Limb (tissue), 2 donors: ENCODE measurements around the gene PAIP2.
"Not testable (repeated sequence)": the region's sequence is repeated elsewhere in the genome, so short reads cannot be mapped to it uniquely, and the experiment has no call there.

Source experiments
- DNase-seq, 2 donors: peaks; one replicate each; pipeline ENCODE4 v3.0.0-alpha.2; 2016; ENCODE audit errors: extremely low spot score in 2 of 2

Gene PAIP2

DNA sequence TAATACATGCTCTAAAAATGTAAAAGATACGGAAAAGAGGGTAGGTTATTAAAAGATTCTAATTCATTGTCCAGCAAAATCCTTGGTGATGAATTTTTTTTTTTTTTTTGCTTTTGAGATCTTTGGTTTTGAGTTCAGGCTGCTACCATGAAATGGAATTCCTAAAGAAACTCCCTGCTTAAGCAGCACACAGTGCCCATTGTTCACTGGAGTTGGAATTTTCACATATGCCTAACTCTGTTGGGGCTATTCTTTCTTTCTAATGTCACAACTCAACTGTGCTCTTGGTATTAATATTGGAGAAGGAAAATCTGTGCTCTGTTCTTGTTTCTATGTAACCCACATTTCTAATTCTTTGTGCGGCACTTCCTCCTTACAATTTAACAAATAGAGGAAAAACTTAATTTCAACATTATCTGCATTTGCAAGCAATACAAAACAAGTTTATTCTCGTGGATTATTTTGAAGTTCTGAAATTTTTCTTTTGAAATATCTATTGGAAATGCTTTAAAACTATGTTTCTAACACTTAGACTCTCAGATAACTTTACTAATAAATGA lies 26.5 kb upstream of the PAIP2 start:
- DNase-seq: no peak

- no peak for DNase-seq
Observed at GRCh38 chr5:139335811-139336210, 5.8 kb upstream of the PAIP2 start.

- DNase-seq: no peak
Observed at GRCh38 chr5:139340051-139340450, 1.6 kb upstream of the PAIP2 start.

DNA sequence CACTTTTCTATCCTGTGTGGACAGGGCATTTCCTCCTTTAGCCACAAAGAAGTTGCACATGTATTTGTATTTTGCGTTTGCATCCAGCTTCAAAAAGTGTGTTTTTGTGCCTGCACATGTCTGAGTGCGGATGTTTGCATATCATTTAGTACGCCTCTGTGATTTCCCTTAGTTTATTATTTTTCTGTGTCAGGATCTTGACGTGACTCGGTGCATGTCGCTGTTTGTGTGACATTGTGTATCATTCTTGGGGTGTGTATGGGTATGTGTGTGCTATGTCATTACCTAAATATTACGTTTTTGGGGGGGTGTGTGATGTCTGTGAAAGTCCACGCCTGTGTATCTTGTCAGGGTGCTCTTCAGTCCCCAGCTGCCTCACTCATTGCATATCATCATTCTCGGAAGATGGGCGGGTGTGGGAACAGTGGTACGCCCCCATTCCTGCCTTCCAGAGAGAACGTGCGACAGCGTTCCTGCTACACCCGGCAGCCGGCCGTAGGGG lies 416 bp upstream of the PAIP2 start:
- no peak for DNase-seq

- DNase-seq: no peak
Observed at GRCh38 chr5:139342423-139342723, 719 bp downstream of the PAIP2 start.

- DNase-seq: no peak
Observed at GRCh38 chr5:139343476-139343875, 1.8 kb downstream of the PAIP2 start.

DNA sequence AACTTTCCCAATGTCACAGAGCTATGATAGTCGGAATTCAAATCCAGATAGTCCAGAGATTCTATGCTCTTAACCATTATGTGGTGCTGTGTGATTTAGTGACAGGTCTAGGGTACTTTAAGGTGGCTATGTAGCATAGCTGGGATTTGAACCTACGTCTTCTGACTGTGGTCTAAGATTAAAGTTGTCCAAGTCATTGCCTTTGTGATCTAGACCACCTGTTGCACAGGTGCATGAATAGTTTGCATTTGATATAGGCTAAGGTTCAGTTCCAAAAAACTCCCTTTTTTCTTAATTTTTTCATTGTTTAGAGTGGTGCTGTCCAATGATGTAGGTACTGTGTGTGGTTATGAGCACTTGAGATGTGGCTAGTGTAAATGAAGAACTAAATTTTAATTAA lies 2.5 kb downstream of the PAIP2 start:
- DNase-seq: no peak

DNA sequence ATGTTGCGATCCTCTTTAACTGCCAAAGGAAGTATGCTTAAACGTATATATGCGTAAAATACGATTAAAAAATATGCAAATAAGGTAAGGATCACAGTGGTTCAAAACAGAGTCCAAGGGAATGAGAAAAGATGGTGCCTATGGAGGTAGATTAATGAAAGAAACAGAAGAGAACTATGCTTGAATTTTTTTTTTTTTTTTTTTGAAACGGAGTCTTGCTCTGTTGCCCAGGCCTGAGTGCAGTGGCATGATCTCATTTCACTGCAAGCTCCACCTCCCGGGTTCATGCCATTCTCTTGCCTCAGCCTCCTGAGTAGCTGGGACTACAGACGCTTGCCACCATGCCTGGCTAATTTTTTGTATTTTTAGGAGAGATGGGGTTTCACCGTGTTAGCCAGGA lies 3.8 kb downstream of the PAIP2 start:
- not testable (repeated sequence) for DNase-seq

GRCh38 chr5:139347863-139348262 lies 6.2 kb downstream of the PAIP2 start:
- DNase-seq: not testable (repeated sequence)

- no peak for DNase-seq
Observed at GRCh38 chr5:139354186-139354585, 12.5 kb downstream of the PAIP2 start.

DNA sequence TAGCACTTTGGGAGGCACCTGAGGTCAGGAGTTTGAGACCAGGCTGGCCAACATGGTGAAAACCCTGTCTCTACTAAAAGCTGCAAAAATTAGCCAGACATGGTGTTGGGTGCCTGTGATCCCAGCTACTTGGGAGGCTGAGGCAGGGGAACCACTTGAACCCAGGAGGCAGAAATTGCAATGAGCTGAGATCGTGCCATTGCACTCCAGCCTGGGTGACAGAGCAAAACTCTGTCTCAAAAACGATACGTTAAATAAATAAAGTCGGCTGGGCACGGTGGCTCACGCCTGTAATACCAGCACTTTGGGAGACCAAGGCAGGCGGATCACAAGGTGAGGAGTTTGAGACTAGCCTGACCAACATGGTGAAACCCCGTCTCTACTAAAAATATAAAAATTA lies 14.2 kb downstream of the PAIP2 start:
- DNase-seq: not testable (repeated sequence)

GRCh38 chr5:139358064-139358463 lies 16.4 kb downstream of the PAIP2 start:
- DNase-seq: no peak

- no peak for DNase-seq
Observed at GRCh38 chr5:139360384-139360783, 18.7 kb downstream of the PAIP2 start.

DNA sequence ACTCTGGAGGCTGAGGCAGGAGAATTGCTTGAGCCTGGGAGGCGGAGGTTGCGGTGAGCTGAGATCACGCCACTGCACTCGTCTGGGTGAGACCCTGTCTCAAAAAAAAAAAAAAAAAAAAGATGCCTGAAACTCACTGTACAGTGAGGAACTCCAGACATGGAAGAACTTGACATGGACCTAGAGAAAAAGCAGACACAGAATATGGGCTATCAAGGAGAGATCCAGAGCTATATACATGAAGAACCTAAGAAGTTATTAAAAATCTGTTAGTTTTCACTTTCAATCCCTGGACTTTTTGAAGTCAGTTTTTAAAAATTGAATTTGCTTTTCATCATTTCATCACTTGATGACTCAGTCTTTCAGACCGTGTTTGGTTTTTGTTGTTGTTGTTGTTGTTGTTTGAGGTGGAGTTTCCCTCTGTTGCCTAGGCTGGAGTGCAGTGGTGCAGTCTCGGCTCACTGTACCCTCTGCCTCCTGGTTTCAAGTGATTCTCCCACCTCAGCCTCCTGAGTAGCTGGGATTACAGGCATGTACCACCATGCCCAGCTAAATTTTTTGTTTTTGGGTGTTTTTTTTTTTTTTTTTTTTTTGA lies 20.3 kb downstream of the PAIP2 start:
- DNase-seq: no peak

DNA sequence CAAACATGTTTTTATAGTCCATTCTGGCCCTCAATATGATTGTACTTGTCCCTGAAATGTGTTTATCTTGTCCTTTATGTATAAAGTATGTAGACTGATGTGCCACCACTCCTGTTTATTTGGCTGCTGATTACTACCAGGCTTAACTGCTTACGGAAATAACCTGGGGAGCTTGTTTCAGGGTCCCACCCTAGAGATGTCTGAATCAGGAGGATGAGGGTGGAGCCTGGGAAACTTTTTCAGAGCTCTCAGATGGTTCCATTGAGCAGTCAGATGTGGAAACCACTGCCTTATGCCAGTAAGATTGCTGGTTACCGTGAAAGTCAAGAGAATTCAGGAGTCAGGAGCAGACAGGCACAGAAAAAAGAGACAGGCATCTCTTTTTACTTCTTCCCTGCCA lies 22.3 kb downstream of the PAIP2 start:
- DNase-seq: no peak

GRCh38 chr5:139364466-139364865 lies 22.8 kb downstream of the PAIP2 start:
- no peak for DNase-seq

DNA sequence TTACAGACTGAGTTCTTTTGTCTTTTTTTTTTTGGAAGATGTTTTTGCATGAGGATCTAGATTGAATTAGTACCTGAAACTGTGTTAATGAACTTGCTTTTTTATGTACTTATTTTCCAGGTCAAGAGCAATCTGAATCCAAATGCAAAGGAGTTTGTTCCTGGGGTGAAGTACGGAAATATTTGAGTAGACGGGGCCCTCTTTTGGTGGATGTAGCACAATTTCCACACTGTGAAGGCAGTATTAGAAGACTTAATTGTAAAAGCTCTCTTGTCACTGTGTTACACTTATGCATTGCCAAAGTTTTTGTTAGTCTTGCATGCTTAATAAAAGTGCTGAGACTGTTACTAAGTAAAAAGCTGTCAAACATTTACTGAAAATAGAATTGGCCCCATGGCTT lies 27.0 kb downstream of the PAIP2 start:
- DNase-seq: no peak

DNA sequence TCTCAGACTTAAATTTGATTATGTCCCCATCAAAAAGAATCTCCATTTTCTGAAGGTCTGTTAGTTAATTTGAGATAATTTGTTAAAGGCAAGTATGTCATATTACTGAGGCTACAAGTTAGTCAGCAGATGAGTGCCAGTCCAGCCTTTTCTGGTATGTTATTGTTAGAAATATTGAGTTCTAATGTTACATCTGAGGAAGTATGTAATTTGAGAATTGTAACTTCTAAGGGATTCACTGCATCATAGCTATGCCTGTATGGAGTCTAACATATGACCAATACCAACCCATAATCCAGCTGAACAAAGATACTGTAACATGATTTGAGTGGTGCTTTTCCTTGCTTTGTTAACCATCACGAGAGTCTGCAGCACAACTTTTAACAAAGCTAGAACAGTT lies 27.5 kb downstream of the PAIP2 start:
- no peak for DNase-seq

DNA sequence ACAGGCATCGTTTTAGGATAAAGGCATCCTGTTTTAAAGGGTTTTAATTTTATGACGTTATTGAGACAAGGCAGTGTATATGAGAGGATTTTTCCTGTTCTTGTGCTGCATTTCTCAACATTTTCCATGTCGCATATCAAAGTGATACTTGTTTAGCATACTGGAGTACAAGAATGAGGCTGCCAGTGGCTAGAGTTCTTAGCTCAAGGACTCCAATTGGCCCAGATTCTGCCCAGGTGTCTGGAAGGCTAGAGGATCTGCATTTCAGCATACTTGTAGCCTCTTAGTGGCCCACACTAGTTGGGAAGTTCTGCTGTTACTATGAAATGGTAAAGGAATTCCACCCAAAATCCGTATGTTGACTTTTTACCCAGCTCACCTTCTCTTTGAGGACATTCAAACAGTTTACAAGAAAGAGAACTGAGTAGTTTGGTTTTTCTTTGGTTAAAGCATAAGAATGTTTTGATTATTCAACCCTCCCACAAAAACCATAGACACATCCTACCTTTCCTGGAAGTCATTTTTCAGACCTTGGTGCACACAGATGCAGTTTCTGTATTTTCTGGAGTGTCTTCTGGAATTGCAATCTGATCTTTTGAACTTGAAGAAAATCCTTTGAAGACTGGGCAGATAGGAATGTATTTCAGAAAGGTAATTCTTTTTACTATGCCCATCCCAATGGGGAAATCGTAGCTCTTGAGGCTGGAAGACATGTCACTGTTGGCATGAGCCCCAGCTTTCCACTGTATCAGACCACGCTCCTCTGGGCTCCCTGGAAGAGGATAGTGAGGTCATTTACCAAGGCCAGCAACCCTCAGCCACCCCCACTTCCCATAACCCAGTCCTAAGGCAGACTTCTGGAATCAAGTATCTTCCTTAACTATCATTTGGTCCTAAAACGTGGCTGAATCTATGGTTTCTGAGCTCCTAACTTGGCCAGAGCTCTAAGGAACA lies 30.1 kb downstream of the PAIP2 start:
- DNase-seq: no peak

DNA sequence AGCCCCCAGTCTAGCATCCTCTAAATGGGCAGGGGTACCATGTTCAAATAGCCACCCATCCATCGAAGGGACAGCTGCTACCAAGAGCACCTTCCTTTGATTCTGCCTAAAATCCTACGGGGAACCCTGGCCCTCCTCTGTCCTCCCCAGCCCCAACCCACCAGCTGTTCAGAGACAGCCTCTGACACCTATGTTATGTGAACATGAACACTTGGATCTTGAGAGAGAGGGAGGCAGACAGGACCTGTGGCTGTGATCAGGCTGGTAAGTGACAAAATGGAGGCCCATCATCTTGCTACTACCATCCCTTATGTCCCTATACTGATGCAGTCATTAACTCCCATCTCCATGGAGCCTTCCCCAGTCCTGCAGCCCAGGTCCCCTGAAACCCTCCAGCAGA lies 33.3 kb downstream of the PAIP2 start:
- DNase-seq: no peak

DNA sequence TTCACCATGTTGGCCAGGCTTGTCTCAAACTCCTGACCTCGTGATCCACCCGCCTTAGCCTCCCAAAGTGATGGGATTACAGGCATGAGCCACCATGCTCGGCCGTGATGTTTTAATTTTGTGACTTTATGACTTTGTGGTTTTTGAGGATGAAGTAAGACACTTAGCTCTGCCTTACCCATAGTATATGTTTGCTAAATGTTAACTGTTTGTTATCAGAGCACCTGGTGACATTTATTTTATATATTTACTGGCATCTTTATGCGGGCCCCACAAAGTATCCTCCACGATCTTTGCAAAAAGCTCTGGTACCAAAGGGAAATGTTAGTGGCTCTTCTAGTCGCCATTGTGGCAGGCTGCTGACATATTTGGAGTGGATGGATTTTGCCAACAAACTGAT lies 34.7 kb downstream of the PAIP2 start:
- no peak for DNase-seq

DNA sequence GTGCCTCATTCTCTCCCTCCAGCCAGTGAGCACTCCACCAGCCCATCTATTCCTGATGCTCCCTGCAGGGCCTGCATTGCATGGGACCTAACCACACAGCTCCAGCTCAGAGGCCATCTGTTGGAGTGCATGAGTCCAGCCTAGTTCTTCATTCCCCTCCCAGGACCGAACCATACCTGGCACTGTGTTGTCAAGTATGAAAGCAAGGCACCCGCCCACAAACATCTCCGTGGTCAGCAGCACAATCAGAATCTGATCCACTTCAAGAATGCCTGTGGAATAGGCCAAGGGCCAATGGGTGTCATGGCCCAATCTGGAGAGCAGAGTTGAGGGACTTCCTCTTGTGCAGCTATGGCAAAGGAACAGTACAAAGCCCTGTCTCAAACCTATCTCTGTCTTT lies 35.6 kb downstream of the PAIP2 start:
- DNase-seq: no peak
